Cortex of kidney (tissue), 1 donor: ENCODE measurements around the gene NATD1.

Experiments used
- DNase-seq: peaks from one replicate; lab custom pipeline; 2025; lab: John Stamatoyannopoulos, UW

The NATD1 gene

DNA sequence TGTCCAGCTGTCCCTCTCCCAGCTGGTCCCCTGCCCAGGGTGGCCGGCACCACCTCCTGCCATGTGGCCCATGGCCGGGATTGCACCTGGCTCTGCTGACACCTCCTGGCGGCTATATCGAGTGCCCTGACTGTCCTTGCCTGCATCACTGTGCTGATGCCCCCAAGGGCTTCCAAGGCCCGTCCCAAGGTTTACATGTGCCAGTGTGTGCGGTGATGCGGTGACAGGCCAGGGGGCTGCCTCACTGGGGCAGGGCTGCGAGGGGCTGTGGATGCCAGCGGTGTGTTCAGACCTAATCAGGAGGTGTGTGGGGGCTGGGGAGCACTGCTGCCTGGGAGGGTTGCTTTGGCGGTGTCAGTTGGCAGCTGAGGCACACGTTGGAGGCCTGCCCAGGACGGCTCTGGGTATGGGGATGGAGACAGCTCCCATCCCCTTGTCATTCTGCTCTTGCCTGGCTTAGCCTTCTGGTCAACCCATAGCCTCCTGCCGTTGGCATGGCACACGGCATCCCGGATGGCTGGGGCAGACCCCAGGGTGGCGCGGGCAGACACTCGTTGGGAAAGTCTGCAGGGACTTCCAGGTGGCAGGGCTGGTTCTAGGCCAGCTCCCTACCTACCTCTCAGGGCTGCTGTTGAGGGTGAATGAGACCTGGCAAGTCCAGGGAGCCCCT, 36.8 kb upstream of the NATD1 start:
- no peak for DNase-seq

- DNase-seq = no peak
Measured at GRCh38 chr17:21289175-21289901, 36.1 kb upstream of the NATD1 start.

DNA sequence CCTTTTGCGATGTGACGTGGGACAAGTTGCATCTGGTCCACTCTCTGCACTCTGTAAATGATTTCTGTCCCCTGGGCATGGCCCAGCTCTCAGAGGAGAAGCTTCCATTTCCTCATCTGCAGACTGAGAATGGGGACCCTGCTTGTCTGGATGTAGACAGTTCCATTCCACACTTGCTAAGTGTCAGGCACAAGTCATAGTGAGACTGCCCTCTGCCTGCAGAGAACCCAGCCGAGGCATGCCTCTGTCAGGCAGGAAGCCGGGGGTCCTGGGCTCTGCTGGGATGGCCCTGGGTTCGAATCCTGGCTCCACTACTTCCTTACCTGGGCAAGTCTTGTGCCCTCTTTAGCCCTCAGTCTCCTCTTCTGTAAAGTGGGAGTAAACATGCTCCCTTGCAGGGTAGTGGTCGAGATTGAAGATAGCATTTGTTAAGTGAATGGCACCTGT, 35.4 kb upstream of the NATD1 start:
- DNase-seq = no peak

DNA sequence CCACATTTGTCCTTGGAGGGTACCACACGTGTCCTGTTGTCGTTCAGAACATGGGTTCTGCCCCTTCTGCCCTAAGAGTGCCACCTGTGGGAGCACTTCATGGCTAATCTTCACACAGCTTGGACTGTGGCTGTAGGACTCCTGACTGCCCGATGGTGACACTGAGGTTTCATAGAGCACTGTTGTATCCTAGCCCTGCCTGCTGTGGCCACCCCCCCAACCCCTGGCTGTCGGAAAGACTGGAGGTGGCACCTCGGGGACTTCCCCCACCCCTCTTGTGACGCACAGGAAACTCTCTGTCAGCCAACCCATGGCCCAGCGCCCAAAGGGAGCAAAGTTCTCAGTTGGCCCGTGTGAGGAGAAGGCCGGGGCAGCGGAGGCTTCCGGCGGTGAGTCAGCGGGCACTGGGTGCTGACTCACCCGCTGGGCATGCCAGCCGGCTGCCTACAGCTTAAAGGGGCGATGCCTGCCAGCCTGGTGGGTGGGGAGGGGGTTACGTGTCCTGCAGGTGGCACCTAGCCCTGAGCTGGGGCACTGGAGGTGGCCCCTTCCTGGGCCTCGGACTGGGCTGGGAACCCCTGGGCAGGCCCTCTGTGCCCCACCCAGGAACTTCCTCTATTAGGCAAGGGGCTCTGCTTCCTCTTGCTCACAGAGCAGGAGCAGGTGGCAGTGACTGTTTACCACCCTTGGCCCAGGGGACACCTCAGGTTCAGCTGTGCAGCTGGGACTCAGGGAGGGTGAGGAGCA, 34.7 kb upstream of the NATD1 start:
- DNase-seq = no peak

DNA sequence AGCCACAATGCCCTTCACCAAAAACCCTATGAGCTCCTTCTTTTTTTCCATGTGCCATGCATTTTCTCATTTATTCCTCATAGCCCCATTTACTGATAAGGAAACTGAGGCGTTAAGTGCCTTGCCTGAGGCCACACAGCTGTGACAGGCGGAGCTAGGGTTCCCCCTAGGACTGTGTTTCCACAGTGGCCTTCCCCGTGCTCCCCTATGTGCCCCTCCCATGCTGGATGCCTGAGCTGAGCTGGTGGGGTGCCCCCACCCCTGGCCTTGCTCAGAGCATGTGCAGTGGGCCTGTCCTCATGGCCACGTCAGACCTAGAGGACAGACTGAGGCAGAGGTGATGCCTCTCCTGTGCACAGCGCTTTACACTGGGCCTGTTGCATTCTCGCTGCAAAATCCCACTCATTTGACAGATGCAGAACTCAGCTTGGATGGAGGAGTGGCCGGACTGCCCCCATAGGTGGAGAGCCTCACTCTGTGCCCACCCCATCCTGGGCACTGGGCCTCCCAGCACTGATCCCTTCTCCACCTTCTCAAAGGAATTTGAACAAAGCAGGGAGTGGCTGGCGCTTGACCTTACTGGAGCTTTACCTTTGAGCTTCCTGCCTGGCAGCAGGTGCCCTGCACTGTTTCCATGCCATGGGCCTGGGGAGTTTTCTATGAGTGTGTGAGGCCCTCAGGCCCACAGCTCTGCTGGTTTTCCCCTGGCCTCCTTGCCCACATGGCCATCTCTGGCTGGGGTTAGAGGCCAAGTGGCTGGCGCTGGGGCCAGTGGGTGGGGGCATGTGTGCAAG, 33.9 kb upstream of the NATD1 start:
- no peak for DNase-seq

DNA sequence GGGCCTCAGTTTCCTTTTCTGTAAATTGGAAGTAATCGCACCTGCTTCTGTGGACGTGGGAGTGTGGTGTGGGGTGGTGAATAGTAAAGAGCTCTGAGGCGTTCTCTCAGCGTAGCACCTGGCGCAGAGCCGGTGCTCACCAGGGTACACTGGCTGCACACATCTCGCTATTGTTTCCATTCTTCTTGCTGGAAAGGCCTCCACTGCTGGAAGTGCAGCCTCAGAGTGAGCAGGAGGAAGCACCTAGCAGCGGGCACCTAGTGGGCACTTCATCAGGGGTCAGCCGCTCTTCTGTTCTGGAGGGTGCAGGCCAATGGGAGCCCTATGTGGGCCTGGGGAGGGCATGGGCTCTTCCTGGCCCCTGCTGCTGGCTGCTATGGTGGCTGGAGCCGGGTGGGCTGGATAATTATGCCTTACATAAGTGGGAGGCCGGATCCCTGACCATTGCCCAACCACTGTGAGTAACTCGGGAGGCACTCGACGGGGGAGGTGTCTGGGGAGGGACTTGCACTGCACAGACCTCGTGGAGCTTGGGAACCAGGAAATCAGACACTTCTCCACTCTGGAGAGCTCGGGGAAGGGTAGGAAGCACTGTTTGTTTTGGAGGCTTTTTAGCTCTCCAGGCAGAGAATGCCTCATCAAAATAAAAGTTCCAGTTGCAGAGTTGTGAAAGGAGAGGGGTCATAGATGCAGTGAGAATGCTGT, 33.0 kb upstream of the NATD1 start:
- DNase-seq = no peak

- no peak for DNase-seq
Measured at GRCh38 chr17:21285164-21286065, 32.2 kb upstream of the NATD1 start.

DNA sequence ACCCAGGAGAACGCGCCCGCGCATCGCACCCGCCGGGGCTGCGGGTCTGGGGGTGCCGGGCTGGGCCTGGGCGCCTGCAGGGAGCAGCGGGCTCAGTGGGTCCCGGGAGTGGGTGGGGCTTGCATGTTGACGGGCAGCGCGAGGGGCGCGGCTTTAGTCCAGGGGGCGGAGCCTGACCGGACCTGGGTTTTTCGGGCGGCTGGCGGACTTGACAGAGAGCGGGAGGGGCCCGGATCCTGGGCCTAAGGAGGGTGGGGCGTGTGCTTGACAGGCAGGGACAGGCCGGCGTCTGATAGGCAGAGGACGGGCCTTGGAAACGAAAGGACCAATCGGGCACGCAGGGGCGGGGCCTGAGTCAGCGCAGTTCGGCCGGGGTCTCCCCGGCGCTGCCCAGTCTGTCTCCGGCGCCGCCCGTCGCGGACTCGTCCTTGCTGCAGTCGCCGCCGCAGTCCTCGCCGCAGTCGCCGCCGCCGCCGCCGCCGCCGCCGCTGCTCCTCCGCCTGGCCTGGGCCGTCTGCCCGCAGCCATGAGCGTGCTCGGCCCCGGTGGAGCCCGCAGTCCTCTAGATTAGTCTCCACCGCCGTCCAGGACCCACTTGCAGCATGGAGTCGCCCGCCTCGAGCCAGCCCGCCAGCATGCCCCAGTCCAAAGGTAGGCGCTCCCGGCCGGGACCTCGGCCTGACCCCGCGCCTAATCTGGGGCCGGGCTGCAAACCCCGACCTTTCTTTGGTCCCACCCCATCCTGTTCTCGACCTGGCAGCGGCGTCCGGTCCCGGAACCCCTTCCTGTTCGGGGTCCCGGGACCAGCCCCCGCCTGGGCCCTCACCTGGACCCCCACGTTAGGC, 31.3 kb upstream of the NATD1 start, which contains the start of gene MAP2K3:
Gene MAP2K3, plus strand, starts transcription at position 393 of the 845 bp plus-strand sequence. Its CDS starts 210 bp downstream, at position 603.
- DNase-seq = no peak

- no peak for DNase-seq
Measured at GRCh38 chr17:21283482-21284318, 30.5 kb upstream of the NATD1 start.

GRCh38 chr17:21282850-21283249, 29.6 kb upstream of the NATD1 start:
- no peak for DNase-seq

- no peak for DNase-seq
Measured at GRCh38 chr17:21282231-21282630, 29.0 kb upstream of the NATD1 start.

DNA sequence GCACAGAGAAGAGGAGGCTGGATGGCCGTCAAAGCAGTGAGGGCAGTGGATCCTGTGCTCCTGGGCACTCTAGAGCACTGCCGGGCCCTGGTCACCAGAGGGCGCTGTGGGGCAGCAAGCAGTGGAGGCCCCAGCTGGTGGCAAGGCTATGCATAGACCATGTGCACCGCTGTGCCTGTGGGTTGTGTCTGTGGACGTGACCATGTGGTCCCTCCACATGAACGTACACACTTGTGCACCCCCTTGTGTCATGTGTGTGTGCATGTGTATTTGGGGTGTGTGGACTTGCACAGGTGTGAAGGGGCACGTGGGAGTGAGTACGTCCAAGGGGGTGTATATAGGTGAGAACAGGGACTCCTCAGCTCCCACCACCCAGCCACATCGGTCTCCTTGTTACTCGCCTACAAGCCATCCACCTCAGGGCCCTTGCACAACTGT, 26.9 kb upstream of the NATD1 start:
- DNase-seq = no peak

GRCh38 chr17:21279582-21279981, 26.4 kb upstream of the NATD1 start:
- DNase-seq = no peak

DNA sequence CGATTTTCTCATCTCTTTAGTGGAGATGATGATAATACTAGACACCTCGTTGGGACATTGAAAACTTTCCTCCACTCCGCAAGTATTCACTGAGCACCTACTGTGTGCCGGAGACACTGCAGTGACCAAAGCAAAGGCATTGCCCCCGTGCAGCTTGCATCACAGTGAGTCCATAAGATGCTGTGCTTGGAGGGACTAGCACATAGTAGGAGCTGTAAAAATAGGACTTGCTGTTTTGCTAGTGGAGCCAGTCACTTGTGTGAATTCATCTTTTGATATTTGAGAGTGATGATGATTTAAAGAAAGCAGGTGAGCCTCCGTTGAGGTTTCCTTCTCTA, 26.0 kb upstream of the NATD1 start:
- no peak for DNase-seq

DNA sequence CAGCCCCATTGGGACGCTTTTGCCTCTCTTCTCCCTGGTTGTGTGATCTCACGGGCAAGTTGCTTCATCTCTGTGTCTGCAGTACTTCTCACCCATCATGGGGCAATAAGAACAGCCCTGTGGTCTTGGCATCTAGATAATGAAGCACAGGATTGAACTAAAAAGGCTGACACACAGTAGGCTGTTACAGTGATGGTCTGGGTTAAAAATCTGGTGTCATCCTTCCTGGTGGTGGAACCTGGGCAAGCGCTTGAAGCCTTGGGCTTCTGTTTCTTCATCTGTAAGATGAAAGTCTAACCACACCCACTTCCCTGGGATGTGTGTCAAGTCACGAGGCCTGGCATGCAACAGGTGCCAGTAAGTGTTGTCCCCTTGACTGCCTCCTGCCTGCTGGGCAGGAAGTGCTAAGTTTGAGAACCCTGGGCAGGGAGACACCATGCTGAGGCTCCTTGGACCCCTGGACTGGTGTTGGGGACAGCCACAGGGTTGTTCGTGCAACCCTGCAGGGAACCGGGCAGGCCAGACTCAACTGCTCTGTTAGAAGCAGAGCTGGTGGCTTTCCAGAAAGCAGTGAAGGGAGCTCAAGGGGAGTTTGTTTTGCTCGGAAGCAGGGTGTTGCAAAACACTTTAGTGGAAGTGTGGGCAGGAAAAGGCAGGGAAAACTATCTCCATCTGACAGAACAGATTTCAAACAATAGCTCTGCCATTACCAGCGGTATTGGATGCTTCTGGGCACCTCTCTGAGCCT, 25.4 kb upstream of the NATD1 start:
- no peak for DNase-seq

GRCh38 chr17:21277332-21277731, 24.1 kb upstream of the NATD1 start:
- no peak for DNase-seq

GRCh38 chr17:21276264-21276588, 23.0 kb upstream of the NATD1 start:
- DNase-seq = no peak
